ENCODE measurements around the gene NAA20. TPM values are rescaled to one million over a fixed set of nuclear protein-coding genes. Genes with fewer than 3 reads are reported as not detected.

Gene NAA20
- total and polyA plus RNA-seq, 4 donors, result 26.8 to 75.6 (median 39.2) TPM

GRCh38 chr20:20014659-20015058 is 2.5 kb upstream of the NAA20 start:
- Histone ChIP-seq H3K4me3 (ENCODE audit: low read depth in 1 of 3, low read length in 3 of 3) (no peak overlapping the region), H3K9ac (ENCODE audit: low read depth in 1 of 2, low read length in 2 of 2) (no peak overlapping the region), H3K36me3 (ENCODE audit: control insufficient read depth in 4 of 4, insufficient read depth in 3 of 4, low read depth in 1 of 4, low read length in 3 of 4) (no peaks in the 10 kb centered on the region), H3K27ac (ENCODE audit: low read depth in 1 of 2, low read length in 2 of 2) (no peak overlapping the region), H3K4me1 (ENCODE audit: control insufficient read depth in 4 of 4, insufficient read depth in 4 of 4, low read length in 3 of 4) (peaks cover 12 to 34% (median 23%) of the 10 kb centered on the region in 4 donors), H3K9me3 (ENCODE audit: control insufficient read depth in 4 of 4, low read length in 3 of 4) (no peaks in the 10 kb centered on the region), H3K27me3 (ENCODE audit: control insufficient read depth in 4 of 4, insufficient read depth in 4 of 4, low read length in 3 of 4) (no peaks in the 10 kb centered on the region)
- no peak for DNase-seq (ENCODE audit: low spot score)
- WGBS, result 58% methylated on average over 2 of the region's 2 CpGs
- TF ChIP-seq REST (IDR thresholded peaks at IDR 0.05), result no peak
- TF ChIP-seq CTCF (IDR thresholded peaks at IDR 0.05; ENCODE audit: low read depth, low read length, missing input control), result no peak
- no peak for TF ChIP-seq NR2F2 (IDR thresholded peaks at IDR 0.05)
- no peak for TF ChIP-seq RXRA (IDR thresholded peaks at IDR 0.05)
- TF ChIP-seq FOXA1 (IDR thresholded peaks at IDR 0.05), result no peak
- no peak for TF ChIP-seq RAD21 (IDR thresholded peaks at IDR 0.05)
- no peak for TF ChIP-seq JUND (IDR thresholded peaks at IDR 0.05)
- no peak for TF ChIP-seq EGR1 (IDR thresholded peaks at IDR 0.05; ENCODE audit: low read depth in 2 of 2)
- TF ChIP-seq FOXA2 (IDR thresholded peaks at IDR 0.05), result no peak
- TF ChIP-seq TAF1 (conservative IDR thresholded peaks at IDR 0.05), result no peak
- no peak for TF ChIP-seq GABPA (IDR thresholded peaks at IDR 0.05 in 1 of 2, conservative IDR thresholded peaks at IDR 0.05 in 1 of 2)
- TF ChIP-seq SP1 (IDR thresholded peaks at IDR 0.05), result no peak
- no peak for TF ChIP-seq ATF3 (IDR thresholded peaks at IDR 0.05)
- TF ChIP-seq HNF4G (IDR thresholded peaks at IDR 0.05), result no peak
- no peak for TF ChIP-seq YY1 (IDR thresholded peaks at IDR 0.05)

GRCh38 chr20:20017844-20018185 is 653 bp downstream of the NAA20 start:
- Histone ChIP-seq H3K4me1 (ENCODE audit: control insufficient read depth in 4 of 4, insufficient read depth in 4 of 4, low read length in 3 of 4) (peaks cover 9 to 22% (median 16%) of the 10 kb centered on the region in 4 donors), H3K9ac (ENCODE audit: low read depth in 1 of 2, low read length in 2 of 2) (peak overlapping the region; percentile 17 to 63), H3K9me3 (ENCODE audit: control insufficient read depth in 4 of 4, low read length in 3 of 4) (no peaks in the 10 kb centered on the region), H3K4me3 (ENCODE audit: low read depth in 1 of 3, low read length in 3 of 3) (peak overlapping the region; percentile 80 to 97 (median 91)), H3K36me3 (ENCODE audit: control insufficient read depth in 4 of 4, insufficient read depth in 3 of 4, low read depth in 1 of 4, low read length in 3 of 4) (peaks cover 0 to 3% (median under 1%) of the 10 kb centered on the region in 4 donors), H3K27ac (ENCODE audit: low read depth in 1 of 2, low read length in 2 of 2) (no peak overlapping the region), H3K27me3 (ENCODE audit: control insufficient read depth in 4 of 4, insufficient read depth in 4 of 4, low read length in 3 of 4) (no peaks in the 10 kb centered on the region)
- 3% methylated on average over 17 of the region's 17 CpGs for WGBS
- DNase-seq (ENCODE audit: low spot score), result no peak
- TF ChIP-seq ZBTB33 (IDR thresholded peaks at IDR 0.05), result no peak
- no peak for TF ChIP-seq YY1 (IDR thresholded peaks at IDR 0.05)
- no peak for TF ChIP-seq RXRA (IDR thresholded peaks at IDR 0.05)
- no peak for TF ChIP-seq HNF4G (IDR thresholded peaks at IDR 0.05)
- no peak for TF ChIP-seq EGR1 (IDR thresholded peaks at IDR 0.05; ENCODE audit: low read depth in 2 of 2)
- no peak for TF ChIP-seq ATF3 (IDR thresholded peaks at IDR 0.05)

Data from liver (tissue), 9 donors.